Measurements from ENCODE around the gene STK26.
A peak's percentile ranks its signal among the peaks of the same experiment; 100 is the strongest.

STK26 gene

GRCh38 chrX:132058050-132058449 lies 34.9 kb downstream of the STK26 start:
- Mint-ChIP-seq H3K9me3 (no peaks in the 10 kb centered on the region), H3K4me3 (no peak overlapping the region), H3K36me3 (ENCODE audit: low read depth) (peaks cover 15% of the 10 kb centered on the region), H3K27me3 (no peaks in the 10 kb centered on the region), H3K4me1 (peaks cover 27% of the 10 kb centered on the region), H3K27ac (no peak overlapping the region)
- ATAC-seq = no peak
- no peak for DNase-seq

DNA sequence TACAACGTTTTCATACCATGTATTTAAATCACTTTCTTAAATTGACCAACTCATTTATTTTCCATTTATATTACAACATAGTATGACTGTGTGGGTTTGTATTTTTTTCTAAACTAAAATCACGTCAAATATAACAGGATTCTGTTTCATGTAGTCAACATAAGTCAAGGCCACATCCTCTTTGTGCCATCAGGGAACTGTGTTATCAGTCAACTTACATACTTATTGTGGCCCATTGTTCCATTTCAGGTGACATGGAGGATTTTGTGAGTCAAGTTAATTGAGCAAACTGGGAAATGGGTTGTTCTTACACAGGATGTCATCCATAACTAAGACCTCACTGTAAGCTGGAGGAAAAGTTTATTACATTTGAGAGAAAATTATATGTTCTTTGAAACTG lies 35.9 kb downstream of the STK26 start:
- Mint-ChIP-seq H3K27ac (no peak overlapping the region), H3K4me3 (no peak overlapping the region), H3K36me3 (ENCODE audit: low read depth) (peaks cover 15% of the 10 kb centered on the region), H3K9me3 (no peaks in the 10 kb centered on the region), H3K4me1 (peaks cover 25% of the 10 kb centered on the region), H3K27me3 (no peaks in the 10 kb centered on the region)
- DNase-seq (no peak), ATAC-seq (no peak)

DNA sequence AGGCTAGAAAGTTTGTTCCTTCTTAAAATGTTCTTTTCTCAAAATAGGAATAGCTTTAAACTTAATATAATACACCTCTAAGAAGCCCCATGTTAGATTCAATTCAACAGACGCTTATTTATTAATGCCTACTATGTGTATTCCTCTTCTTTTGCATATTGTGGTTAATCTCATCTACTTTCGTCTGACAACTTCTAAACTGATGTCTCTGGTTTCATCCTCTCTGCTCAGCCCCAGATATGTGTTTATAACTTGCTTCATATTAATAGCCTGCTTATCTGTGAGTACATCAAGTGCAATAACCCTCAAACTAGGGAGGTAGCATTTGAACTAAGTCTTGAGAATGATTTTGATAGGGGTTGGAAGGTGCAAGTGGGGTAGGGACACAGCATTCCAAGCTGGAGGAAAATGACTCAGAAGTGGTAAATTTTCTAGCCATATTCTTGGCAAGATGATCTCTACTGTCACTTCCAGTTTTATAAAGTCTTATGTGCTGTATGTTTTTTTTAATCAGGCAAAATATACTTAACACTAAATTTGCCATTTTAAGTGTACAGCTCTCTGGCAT lies 37.0 kb downstream of the STK26 start:
- H3K4me1 Mint-ChIP-seq = peaks cover 25% of the 10 kb centered on the region
- no peaks in the 10 kb centered on the region for H3K9me3 Mint-ChIP-seq
- H3K27ac Mint-ChIP-seq = no peak overlapping the region
- H3K36me3 Mint-ChIP-seq (ENCODE audit: low read depth) = peaks cover 15% of the 10 kb centered on the region
- no peak overlapping the region for H3K4me3 Mint-ChIP-seq
- DNase-seq (no peak), ATAC-seq (no peak)
- H3K27me3 Mint-ChIP-seq = no peaks in the 10 kb centered on the region

DNA sequence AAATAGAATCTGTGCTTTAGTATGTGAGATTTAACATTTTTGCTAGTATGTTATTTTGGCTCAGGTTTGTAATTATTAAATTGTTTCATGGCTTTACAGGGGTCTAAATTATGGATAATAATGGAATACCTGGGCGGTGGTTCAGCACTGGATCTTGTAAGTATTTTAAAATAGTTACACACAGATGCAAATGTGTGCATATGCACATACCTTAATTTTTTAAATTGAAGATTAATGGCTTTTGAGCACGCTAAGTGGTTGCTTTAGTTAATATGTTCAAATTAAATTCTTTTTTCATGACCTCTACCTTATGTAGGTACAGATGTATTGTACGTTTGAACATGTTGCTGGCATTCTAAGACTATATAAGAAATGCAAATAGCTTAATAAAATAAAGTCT lies 40.2 kb downstream of the STK26 start:
- Mint-ChIP-seq H3K4me3 (no peak overlapping the region), H3K36me3 (ENCODE audit: low read depth) (peaks cover 14% of the 10 kb centered on the region), H3K4me1 (peaks cover 14% of the 10 kb centered on the region), H3K9me3 (no peaks in the 10 kb centered on the region), H3K27ac (no peak overlapping the region), H3K27me3 (no peaks in the 10 kb centered on the region)
- ATAC-seq (no peak), DNase-seq (no peak)

DNA sequence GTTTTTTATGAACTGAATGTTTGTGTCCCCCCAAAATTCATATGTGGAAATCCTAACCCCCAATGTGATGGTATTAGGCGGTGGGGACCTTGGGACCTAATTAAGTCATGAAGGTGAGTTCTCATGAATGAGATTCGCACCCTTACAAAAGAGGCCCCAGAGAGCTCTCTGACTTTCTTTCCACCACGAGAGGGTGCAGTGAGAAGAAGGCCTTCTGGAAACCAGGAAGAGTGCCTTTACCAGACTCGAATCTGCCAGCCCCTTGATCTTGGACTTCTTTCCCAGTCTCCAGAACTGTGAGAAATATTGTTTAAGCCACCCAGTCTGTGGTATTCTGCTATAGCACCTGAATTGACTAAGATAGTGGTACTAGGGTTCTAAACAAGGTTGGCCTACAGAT lies 40.8 kb downstream of the STK26 start:
- Mint-ChIP-seq H3K36me3 (ENCODE audit: low read depth) (peaks cover 18% of the 10 kb centered on the region), H3K9me3 (no peaks in the 10 kb centered on the region), H3K4me1 (peaks cover 13% of the 10 kb centered on the region), H3K27me3 (no peaks in the 10 kb centered on the region), H3K27ac (no peak overlapping the region), H3K4me3 (no peak overlapping the region)
- no peak for ATAC-seq
- DNase-seq = no peak

DNA sequence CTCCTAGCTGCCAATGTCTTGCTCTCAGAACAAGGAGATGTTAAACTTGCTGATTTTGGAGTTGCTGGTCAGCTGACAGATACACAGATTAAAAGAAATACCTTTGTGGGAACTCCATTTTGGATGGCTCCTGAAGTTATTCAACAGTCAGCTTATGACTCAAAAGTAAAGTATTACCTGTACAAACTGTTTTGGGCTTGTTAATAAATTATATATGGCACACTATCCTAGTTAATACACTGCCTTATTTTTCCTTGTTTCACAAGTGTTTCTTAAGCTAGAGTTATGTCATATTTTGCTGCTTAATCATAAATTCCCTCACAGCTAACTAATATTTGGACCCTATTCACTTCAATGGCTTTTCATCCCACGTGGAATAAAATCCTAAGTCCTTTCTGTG lies 45.3 kb downstream of the STK26 start:
- no peak overlapping the region for H3K4me3 Mint-ChIP-seq
- DNase-seq = no peak
- H3K27ac Mint-ChIP-seq = no peak overlapping the region
- H3K9me3 Mint-ChIP-seq = no peaks in the 10 kb centered on the region
- no peak for ATAC-seq
- no peaks in the 10 kb centered on the region for H3K4me1 Mint-ChIP-seq
- peaks cover 22% of the 10 kb centered on the region for H3K36me3 Mint-ChIP-seq (ENCODE audit: low read depth)
- no peaks in the 10 kb centered on the region for H3K27me3 Mint-ChIP-seq

GRCh38 chrX:132071254-132071653 lies 48.2 kb downstream of the STK26 start:
- DNase-seq (no peak), ATAC-seq (no peak)
- Mint-ChIP-seq H3K9me3 (no peaks in the 10 kb centered on the region), H3K27me3 (no peaks in the 10 kb centered on the region), H3K4me3 (no peak overlapping the region), H3K36me3 (ENCODE audit: low read depth) (peaks cover 19% of the 10 kb centered on the region), H3K4me1 (no peaks in the 10 kb centered on the region), H3K27ac (no peak overlapping the region)

DNA sequence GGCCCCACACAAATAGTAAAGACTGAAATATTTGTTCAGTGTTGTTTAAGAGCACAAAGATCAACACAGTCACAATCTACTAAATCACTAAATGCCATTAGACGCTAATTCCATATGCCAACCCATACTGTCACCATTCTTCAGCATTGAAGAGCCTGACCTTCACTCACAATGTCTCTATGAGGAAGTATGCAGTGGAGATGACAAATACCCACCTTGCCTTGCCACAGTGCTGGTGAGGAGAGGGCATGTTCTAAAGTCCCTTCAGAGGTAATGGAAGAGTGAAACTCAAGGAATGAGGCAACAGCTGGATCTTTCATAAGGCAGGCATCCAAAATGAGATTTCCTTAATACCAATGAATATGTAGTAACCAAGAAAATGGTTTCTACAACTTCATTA lies 54.3 kb downstream of the STK26 start:
- no peak overlapping the region for H3K27ac Mint-ChIP-seq
- H3K9me3 Mint-ChIP-seq = no peaks in the 10 kb centered on the region
- H3K4me1 Mint-ChIP-seq = no peaks in the 10 kb centered on the region
- no peaks in the 10 kb centered on the region for H3K27me3 Mint-ChIP-seq
- no peak overlapping the region for H3K4me3 Mint-ChIP-seq
- H3K36me3 Mint-ChIP-seq (ENCODE audit: low read depth) = peaks cover 5% of the 10 kb centered on the region
- no peak for ATAC-seq
- DNase-seq = no peak

DNA sequence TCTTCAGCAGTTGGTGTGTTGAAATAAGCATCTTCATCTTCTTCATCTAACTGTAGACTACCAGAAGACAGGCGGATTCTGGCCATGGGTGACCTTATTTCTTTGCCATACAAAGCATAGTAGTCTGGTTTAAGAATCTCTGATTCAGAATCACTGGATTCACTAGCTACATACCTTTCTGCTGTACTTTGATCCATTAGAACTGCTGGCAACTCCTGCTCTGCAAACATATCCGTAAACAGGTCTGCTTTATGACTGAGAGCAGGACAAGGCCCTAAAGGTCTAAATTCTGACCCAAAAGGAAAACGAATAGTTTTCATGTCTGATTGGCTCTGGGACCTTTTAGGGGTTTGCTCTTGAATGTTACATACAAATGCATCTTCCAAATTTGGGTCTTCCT lies 54.8 kb downstream of the STK26 start:
- ATAC-seq (no peak), DNase-seq (no peak)
- Mint-ChIP-seq H3K9me3 (no peaks in the 10 kb centered on the region), H3K4me3 (no peak overlapping the region), H3K4me1 (no peaks in the 10 kb centered on the region), H3K36me3 (ENCODE audit: low read depth) (peaks cover 3% of the 10 kb centered on the region), H3K27ac (no peak overlapping the region), H3K27me3 (no peaks in the 10 kb centered on the region)

- Mint-ChIP-seq H3K36me3 (ENCODE audit: low read depth) (no peaks in the 10 kb centered on the region), H3K4me1 (peaks cover 13% of the 10 kb centered on the region), H3K27me3 (no peaks in the 10 kb centered on the region), H3K9me3 (no peaks in the 10 kb centered on the region), H3K27ac (no peak overlapping the region), H3K4me3 (no peak overlapping the region)
- DNase-seq (no peak), ATAC-seq (no peak)
Observed at GRCh38 chrX:132085786-132086185, 62.7 kb downstream of the STK26 start.

DNA sequence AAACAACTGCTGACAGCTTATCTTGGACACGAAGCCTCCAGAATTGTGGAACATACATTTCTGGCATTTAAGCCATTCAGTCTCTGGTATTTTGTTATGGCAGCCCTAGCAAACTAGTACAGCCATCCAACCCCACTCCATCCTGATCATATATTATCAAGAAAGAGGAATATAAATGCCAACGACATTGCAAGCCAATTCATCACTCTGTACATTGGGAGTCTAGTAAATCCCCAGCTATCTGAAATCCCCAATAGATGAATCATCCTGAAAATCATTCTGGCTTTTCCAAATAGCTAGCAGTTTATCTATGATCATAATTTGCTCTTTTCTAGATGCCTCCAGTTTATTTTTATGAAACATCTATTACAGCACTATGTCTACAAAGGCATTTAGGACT lies 63.6 kb downstream of the STK26 start:
- Mint-ChIP-seq H3K4me1 (peaks cover 14% of the 10 kb centered on the region), H3K9me3 (no peaks in the 10 kb centered on the region), H3K36me3 (ENCODE audit: low read depth) (no peaks in the 10 kb centered on the region), H3K27ac (no peak overlapping the region), H3K4me3 (no peak overlapping the region), H3K27me3 (no peaks in the 10 kb centered on the region)
- no peak for ATAC-seq
- no peak for DNase-seq

DNA sequence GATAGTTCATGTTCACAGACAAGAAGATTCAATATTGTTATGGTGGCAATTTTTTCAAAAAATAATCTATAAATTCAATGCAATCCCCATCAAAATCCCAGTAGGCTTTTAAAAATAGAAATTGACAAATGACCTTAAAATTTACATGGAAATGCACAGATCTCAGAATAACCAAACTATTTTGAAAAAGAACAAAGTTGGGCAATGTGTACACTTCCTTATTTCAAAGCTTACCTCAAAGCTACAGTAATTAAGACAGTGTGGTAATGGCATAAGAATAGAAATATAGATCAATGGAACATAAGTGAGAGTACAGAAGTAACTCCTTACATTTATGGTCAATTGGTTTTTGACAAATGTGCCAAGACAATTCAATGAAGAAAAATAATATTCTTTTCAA lies 65.8 kb downstream of the STK26 start:
- Mint-ChIP-seq H3K9me3 (no peaks in the 10 kb centered on the region), H3K4me1 (peaks cover 17% of the 10 kb centered on the region), H3K36me3 (ENCODE audit: low read depth) (no peaks in the 10 kb centered on the region), H3K4me3 (no peak overlapping the region), H3K27ac (no peak overlapping the region), H3K27me3 (no peaks in the 10 kb centered on the region)
- DNase-seq (no peak), ATAC-seq (no peak)

- Mint-ChIP-seq H3K4me3 (no peak overlapping the region), H3K4me1 (peaks cover 17% of the 10 kb centered on the region), H3K27ac (no peak overlapping the region), H3K9me3 (no peaks in the 10 kb centered on the region), H3K36me3 (ENCODE audit: low read depth) (no peaks in the 10 kb centered on the region), H3K27me3 (no peaks in the 10 kb centered on the region)
- no peak for DNase-seq
- ATAC-seq = no peak
Observed at GRCh38 chrX:132090403-132091159, 67.5 kb downstream of the STK26 start.

DNA sequence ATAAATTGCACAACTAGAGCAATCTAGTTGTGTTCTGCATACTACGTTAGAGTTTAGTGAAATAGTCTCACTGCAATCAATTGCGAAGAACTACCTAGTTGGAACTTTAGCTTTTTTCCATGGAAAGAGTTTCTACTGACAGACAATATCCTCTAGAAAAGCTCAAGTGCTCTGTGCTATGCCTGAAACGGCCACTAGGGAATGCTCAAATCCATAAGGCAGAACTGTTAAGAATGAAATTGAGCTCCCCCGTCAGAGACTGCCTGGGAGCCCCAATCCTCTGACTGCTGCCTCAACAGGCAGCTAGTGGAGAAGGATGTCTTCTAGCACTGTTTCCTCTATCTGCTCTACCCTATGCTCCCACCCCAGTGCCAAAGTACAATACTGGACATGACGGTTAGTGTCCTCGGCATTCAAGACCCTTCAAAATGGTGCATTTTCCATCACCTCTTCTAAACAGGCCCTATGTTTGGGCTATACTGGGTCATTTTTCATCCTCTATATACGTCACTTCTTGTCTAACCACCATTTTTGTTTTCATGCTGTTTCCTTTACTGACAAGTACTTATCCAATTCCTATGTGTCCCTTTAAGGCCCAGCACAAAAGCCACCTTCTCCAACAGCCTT lies 69.5 kb downstream of the STK26 start:
- no peak overlapping the region for H3K27ac Mint-ChIP-seq
- no peaks in the 10 kb centered on the region for H3K9me3 Mint-ChIP-seq
- H3K27me3 Mint-ChIP-seq = no peaks in the 10 kb centered on the region
- peak; percentile 72 for ATAC-seq
- H3K4me3 Mint-ChIP-seq = no peak overlapping the region
- DNase-seq = peak; percentile 41
- no peaks in the 10 kb centered on the region for H3K36me3 Mint-ChIP-seq (ENCODE audit: low read depth)
- H3K4me1 Mint-ChIP-seq = peaks cover 9% of the 10 kb centered on the region

- Mint-ChIP-seq H3K27ac (no peak overlapping the region), H3K4me3 (no peak overlapping the region), H3K9me3 (no peaks in the 10 kb centered on the region), H3K4me1 (peaks cover 9% of the 10 kb centered on the region), H3K36me3 (ENCODE audit: low read depth) (no peaks in the 10 kb centered on the region), H3K27me3 (no peaks in the 10 kb centered on the region)
- DNase-seq = no peak
- ATAC-seq = no peak
Observed at GRCh38 chrX:132093239-132093860, 70.2 kb downstream of the STK26 start.

All from activated naive CD8-positive, alpha-beta T cell treated with anti-CD3 and anti-CD28 coated beads, Interleukin-2, amount 50 U/mL, for 24 hours (primary cell).